Measurements from ENCODE around the gene METRNL.

The METRNL gene

DNA sequence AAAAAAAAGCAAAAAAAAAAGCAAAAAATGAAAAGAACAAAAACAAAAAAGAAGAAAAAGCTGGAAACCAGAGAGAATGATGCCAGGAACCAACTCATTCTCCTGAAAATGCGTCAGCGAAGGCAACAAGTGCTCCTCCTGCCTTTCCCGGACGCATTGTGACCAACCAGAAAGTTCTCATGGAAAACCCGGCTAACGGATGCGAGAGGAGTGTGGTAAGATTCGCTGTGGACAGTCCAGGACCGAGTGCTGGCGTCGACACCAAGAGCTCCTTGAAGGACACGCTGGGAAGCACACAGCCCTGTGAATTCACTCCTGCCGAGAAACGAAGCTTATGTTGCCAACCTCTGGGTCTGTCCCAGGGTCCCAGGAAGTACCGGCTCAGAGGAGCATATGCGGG, 43.4 kb downstream of the METRNL start:
- Histone ChIP-seq H2AFZ (ENCODE audit: low read depth, low read length, severe bottlenecking) (no peak overlapping the region), H3K4me3 (ENCODE audit: insufficient read depth, low read length, poor library complexity, severe bottlenecking) (no peak overlapping the region), H3K9me3 (ENCODE audit: insufficient read depth, low read length) (no peaks in the 10 kb centered on the region), H3K27me3 (ENCODE audit: low read length) (no peaks in the 10 kb centered on the region), H3K36me3 (ENCODE audit: low read length) (no peaks in the 10 kb centered on the region), H3K4me2 (ENCODE audit: low read depth, low read length, poor library complexity, severe bottlenecking) (no peak overlapping the region), H3K9me2 (replicated peaks; ENCODE audit: insufficient read depth, low read length) (no peaks in the 10 kb centered on the region), H3F3A (ENCODE audit: insufficient read depth) (peaks cover 6% of the 10 kb centered on the region; the same call in 1 of the 2 replicates), H3K9ac (ENCODE audit: low read length) (no peak overlapping the region), H3K79me2 (ENCODE audit: insufficient read depth, low read length) (no peaks in the 10 kb centered on the region), H4K20me1 (ENCODE audit: low read depth, low read length) (no peaks in the 10 kb centered on the region), H3K27ac (ENCODE audit: low read depth, low read length) (no peak overlapping the region)
- TF ChIP-seq EZH2phosphoT487 (conservative IDR thresholded peaks at IDR 0.05; ENCODE audit: low read length), result no peak

DNA sequence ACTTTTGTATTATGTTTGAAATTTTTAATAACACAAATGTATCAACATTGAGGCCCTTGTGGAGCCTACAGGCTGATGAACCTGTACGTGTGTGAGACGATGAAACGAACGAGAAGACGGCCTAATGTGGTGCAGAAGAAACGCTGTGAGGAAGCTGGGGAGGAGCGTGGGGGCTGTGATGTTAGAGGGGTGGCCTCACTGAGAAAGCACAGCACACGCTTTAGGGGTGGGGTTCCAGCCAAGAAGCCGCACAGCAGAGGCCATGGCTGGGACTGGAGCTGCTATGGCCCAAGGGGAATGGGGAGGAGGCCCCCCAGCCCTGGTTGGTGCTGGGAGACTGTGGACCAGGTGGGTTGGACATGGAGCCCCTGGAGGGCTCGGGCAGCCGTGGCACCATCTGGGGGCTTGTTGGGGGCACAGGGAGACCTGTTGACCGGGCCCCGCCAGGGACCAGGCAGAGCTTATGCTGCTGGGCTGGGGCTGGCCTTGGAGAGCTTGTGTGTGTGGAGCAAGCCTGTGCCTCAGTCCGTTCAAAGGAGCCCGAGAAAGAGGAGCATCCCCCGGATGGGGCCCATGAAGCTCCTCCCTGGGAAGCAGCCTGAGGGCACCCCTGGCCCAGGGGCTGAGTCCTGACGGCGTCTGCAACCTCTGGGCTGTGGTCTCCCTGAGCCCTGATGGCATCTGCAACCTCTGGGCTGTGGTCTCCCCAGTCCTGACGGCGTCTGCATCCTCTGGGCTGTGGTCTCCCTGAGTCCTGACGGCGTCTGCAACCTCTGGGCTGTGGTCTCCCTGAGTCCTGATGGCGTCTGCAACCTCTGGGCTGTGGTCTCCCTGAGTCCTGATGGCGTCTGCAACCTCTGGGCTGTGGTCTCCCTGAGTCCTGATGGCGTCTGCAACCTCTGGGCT, 44.7 kb downstream of the METRNL start:
- no peak overlapping the region for H2AFZ ChIP-seq (ENCODE audit: low read depth, low read length, severe bottlenecking)
- no peak overlapping the region for H3K4me2 ChIP-seq (ENCODE audit: low read depth, low read length, poor library complexity, severe bottlenecking)
- TF ChIP-seq, protein P1, sequence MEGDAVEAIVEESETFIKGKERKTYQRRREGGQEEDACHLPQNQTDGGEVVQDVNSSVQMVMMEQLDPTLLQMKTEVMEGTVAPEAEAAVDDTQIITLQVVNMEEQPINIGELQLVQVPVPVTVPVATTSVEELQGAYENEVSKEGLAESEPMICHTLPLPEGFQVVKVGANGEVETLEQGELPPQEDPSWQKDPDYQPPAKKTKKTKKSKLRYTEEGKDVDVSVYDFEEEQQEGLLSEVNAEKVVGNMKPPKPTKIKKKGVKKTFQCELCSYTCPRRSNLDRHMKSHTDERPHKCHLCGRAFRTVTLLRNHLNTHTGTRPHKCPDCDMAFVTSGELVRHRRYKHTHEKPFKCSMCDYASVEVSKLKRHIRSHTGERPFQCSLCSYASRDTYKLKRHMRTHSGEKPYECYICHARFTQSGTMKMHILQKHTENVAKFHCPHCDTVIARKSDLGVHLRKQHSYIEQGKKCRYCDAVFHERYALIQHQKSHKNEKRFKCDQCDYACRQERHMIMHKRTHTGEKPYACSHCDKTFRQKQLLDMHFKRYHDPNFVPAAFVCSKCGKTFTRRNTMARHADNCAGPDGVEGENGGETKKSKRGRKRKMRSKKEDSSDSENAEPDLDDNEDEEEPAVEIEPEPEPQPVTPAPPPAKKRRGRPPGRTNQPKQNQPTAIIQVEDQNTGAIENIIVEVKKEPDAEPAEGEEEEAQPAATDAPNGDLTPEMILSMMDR (IDR thresholded peaks at IDR 0.05; ENCODE audit: insufficient read depth, low read length, poor library complexity, severe bottlenecking), result no peak
- no peak for TF ChIP-seq EZH2phosphoT487 (conservative IDR thresholded peaks at IDR 0.05; ENCODE audit: low read length)
- no peaks in the 10 kb centered on the region for H3K9me2 ChIP-seq (replicated peaks; ENCODE audit: insufficient read depth, low read length)
- H3K36me3 ChIP-seq (ENCODE audit: low read length), result no peaks in the 10 kb centered on the region
- no peak overlapping the region for H3K9ac ChIP-seq (ENCODE audit: low read length)
- H3K79me2 ChIP-seq (ENCODE audit: insufficient read depth, low read length), result no peaks in the 10 kb centered on the region
- H3K4me3 ChIP-seq (ENCODE audit: insufficient read depth, low read length, poor library complexity, severe bottlenecking), result no peak overlapping the region
- no peaks in the 10 kb centered on the region for H3K27me3 ChIP-seq (ENCODE audit: low read length)
- no peaks in the 10 kb centered on the region for H4K20me1 ChIP-seq (ENCODE audit: low read depth, low read length)
- peaks cover 6% of the 10 kb centered on the region; the same call in 1 of the 2 replicates for H3F3A ChIP-seq (ENCODE audit: insufficient read depth)
- H3K27ac ChIP-seq (ENCODE audit: low read depth, low read length), result no peak overlapping the region
- H3K9me3 ChIP-seq (ENCODE audit: insufficient read depth, low read length), result no peaks in the 10 kb centered on the region

DNA sequence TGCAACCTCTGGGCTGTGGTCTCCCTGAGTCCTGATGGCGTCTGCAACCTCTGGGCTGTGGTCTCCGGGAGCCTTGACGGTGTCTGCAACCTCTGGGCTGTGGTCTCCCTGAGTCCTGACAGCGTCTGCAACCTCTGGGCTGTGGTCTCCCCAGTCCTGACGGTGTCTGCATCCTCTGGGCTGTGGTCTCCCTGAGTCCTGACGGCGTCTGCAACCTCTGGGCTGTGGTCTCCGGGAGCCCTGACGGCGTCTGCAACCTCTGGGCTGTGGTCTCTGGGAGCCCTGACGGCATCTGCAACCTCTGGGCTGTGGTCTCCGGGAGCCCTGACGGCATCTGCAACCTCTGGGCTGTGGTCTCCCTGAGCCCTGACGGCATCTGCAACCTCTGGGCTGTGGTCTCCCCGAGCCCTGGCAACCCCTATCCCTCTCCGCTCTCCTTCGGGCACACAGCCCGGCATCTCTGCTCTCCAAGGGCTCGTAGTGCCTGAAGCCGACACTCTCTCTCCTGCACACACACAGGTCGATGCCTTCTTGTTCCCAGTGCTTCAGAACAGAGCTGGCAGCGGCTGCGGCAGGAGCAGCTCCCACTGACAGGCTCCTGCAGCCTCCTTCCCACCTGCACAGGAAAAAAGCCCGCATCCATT, 45.6 kb downstream of the METRNL start:
- TF ChIP-seq EZH2phosphoT487 (conservative IDR thresholded peaks at IDR 0.05; ENCODE audit: low read length), result no peak
- TF ChIP-seq, protein P1 (IDR thresholded peaks at IDR 0.05; ENCODE audit: insufficient read depth, low read length, poor library complexity, severe bottlenecking), result no peak
- H3K9me2 ChIP-seq (replicated peaks; ENCODE audit: insufficient read depth, low read length), result no peaks in the 10 kb centered on the region
- H3K36me3 ChIP-seq (ENCODE audit: low read length), result no peaks in the 10 kb centered on the region
- no peaks in the 10 kb centered on the region for H4K20me1 ChIP-seq (ENCODE audit: low read depth, low read length)
- no peak overlapping the region for H3K4me2 ChIP-seq (ENCODE audit: low read depth, low read length, poor library complexity, severe bottlenecking)
- no peak overlapping the region for H2AFZ ChIP-seq (ENCODE audit: low read depth, low read length, severe bottlenecking)
- no peaks in the 10 kb centered on the region for H3K9me3 ChIP-seq (ENCODE audit: insufficient read depth, low read length)
- peaks cover 5% of the 10 kb centered on the region; the same call in 1 of the 2 replicates for H3F3A ChIP-seq (ENCODE audit: insufficient read depth)
- H3K79me2 ChIP-seq (ENCODE audit: insufficient read depth, low read length), result no peaks in the 10 kb centered on the region
- H3K9ac ChIP-seq (ENCODE audit: low read length), result no peak overlapping the region
- no peak overlapping the region for H3K27ac ChIP-seq (ENCODE audit: low read depth, low read length)
- no peak overlapping the region for H3K4me3 ChIP-seq (ENCODE audit: insufficient read depth, low read length, poor library complexity, severe bottlenecking)
- no peaks in the 10 kb centered on the region for H3K27me3 ChIP-seq (ENCODE audit: low read length)

Data from SU-DHL-6 (cell line).